Upper lobe of right lung (tissue), 1 donor: Measurements from ENCODE around the gene FTL. TPM values are rescaled to one million over a fixed set of nuclear protein-coding genes. Genes with fewer than 3 reads are reported as not detected.

Experiments used
- ATAC-seq: fragments of 200-7000 bp; cut with Tn5 transposase; one replicate; pipeline ENCODE4 v1.9.1; 2020; ENCODE audit warnings: mild to moderate bottlenecking, moderate library complexity
- DNase-seq: peaks from one replicate; pipeline ENCODE4 v3.0.0-alpha.2; 2020
- H3K27ac ChIP-seq: fragments of 200-600 bp; one replicate; pipeline ENCODE4 v1.8.0; 2022
- H3K27me3 ChIP-seq: fragments of 200-600 bp; one replicate; pipeline ENCODE4 v1.8.0; 2022; ENCODE audit warnings: mild to moderate bottlenecking
- H3K36me3 ChIP-seq: fragments of 200-600 bp; one replicate; pipeline ENCODE4 v1.8.0; 2022
- H3K4me1 ChIP-seq: fragments of 200-600 bp; one replicate; pipeline ENCODE4 v1.8.0; 2022
- H3K4me3 ChIP-seq: fragments of 200-600 bp; one replicate; pipeline ENCODE4 v1.8.0; 2022; ENCODE audit warnings: mild to moderate bottlenecking
- H3K9me3 ChIP-seq: fragments of 200-600 bp; one replicate; pipeline ENCODE4 v1.8.0; 2022
- CTCF ChIP-seq: fragments of 200-600 bp; IDR thresholded peaks from one replicate; pipeline ENCODE4 v1.8.0; 2022; ENCODE audit warnings: antibody characterized with exemption
- intact Hi-C: fragments of 100-400 bp; cut with DNase I; formaldehyde crosslinking; loops from one replicate; pipeline ENCODE4 v1.11.0; 2022
- total RNA-seq: library from RNA; stranded (reverse); fragmentation: NEBNext Ultra II Directional; extraction: Animal tissue kit (Norgen Biotek cat#: 25700); gene quantifications from one replicate; pipeline ENCODE4 v1.2.1, GENCODE V29; 2021
- donor health status: DM: no; HTN: yes; CAD: no; lungs with severe emphysema.

FTL gene
- total RNA-seq, 1 donor from 2014 or later, result 7,346 TPM

GRCh38 chr19:48950159-48950558 is 14.9 kb upstream of the FTL start:
- Histone ChIP-seq H3K4me1 (peaks cover 5% of the 10 kb centered on the region), H3K4me3 (no peak overlapping the region), H3K9me3 (no peaks in the 10 kb centered on the region), H3K27me3 (no peaks in the 10 kb centered on the region), H3K36me3 (no peaks in the 10 kb centered on the region), H3K27ac (no peak overlapping the region)
- ATAC-seq (no peak), DNase-seq (no peak)
- intact Hi-C loops, result no loop called here
- TF ChIP-seq CTCF, result no peak

DNA sequence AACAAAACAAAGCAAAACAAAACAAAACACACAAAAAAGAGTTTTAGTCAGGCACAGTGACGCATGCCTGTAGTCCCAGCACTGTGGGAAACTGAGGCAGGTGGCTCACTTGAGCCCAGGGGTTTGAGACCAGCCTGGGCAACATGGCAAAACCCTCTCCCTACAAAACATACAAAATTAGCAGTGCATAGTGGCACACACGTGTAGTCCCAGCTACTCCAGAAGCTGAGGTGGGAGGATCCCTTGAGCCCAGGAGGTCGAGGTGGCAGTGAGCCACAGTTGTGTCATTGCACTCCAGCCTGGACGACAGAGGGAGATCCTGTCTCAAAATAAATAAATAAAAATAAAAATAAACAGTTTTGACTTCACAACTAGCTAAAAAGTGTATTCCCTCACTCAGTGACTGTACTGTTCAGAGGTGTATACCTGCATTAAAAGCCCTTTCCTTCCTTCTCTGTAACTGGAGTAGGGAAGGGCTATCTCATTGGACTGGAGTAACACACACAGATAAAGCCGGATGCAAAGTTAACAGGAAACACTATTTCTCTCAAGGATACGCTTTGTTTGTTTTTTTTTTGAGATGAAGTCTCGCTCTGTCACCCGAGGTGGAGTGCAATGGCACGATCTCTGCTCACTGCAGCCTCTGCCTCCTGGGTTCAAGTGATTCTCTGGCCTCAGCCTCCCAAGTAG is 14.1 kb upstream of the FTL start:
- no peak for ATAC-seq
- no peaks in the 10 kb centered on the region for H3K36me3 ChIP-seq
- no peak for DNase-seq
- H3K27me3 ChIP-seq, result no peaks in the 10 kb centered on the region
- H3K4me1 ChIP-seq, result peaks cover 10% of the 10 kb centered on the region
- no peak overlapping the region for H3K4me3 ChIP-seq
- intact Hi-C loops, result no loop called here
- no peaks in the 10 kb centered on the region for H3K9me3 ChIP-seq
- no peak overlapping the region for H3K27ac ChIP-seq
- TF ChIP-seq CTCF, result no peak

DNA sequence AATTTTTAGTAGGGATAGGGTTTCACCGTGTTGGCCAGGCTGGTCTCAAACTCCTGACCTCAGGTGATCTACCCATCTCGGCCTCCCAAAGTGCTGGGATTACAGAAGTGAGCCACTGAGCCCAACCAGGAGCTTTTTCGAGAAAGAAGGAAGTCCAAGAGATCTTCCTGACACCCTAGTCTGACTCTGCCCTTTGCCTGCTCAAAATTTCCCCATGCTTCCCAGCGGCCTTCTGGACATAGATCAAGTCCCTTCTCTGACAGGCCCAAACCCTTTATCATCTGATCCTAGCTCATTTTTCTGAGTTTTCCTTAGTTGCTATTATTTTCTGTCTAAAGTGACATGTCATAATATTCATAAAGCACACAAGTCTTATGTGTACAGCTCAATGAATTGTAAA is 12.0 kb upstream of the FTL start:
- Histone ChIP-seq H3K4me1 (peaks cover 13% of the 10 kb centered on the region), H3K36me3 (peaks cover 5% of the 10 kb centered on the region), H3K4me3 (no peak overlapping the region), H3K27me3 (no peaks in the 10 kb centered on the region), H3K27ac (no peak overlapping the region), H3K9me3 (no peaks in the 10 kb centered on the region)
- intact Hi-C loops, result no loop called here
- DNase-seq (no peak), ATAC-seq (no peak)
- no peak for TF ChIP-seq CTCF

GRCh38 chr19:48953990-48954594 is 11.0 kb upstream of the FTL start:
- Histone ChIP-seq H3K36me3 (peaks cover 9% of the 10 kb centered on the region), H3K4me1 (peaks cover 13% of the 10 kb centered on the region), H3K27me3 (no peaks in the 10 kb centered on the region), H3K27ac (peak overlapping the region; percentile 92), H3K4me3 (peak overlapping the region; percentile 97), H3K9me3 (no peaks in the 10 kb centered on the region)
- TF ChIP-seq CTCF, result no peak
- ATAC-seq (no peak), DNase-seq (no peak)
- intact Hi-C loops, result no loop called here

DNA sequence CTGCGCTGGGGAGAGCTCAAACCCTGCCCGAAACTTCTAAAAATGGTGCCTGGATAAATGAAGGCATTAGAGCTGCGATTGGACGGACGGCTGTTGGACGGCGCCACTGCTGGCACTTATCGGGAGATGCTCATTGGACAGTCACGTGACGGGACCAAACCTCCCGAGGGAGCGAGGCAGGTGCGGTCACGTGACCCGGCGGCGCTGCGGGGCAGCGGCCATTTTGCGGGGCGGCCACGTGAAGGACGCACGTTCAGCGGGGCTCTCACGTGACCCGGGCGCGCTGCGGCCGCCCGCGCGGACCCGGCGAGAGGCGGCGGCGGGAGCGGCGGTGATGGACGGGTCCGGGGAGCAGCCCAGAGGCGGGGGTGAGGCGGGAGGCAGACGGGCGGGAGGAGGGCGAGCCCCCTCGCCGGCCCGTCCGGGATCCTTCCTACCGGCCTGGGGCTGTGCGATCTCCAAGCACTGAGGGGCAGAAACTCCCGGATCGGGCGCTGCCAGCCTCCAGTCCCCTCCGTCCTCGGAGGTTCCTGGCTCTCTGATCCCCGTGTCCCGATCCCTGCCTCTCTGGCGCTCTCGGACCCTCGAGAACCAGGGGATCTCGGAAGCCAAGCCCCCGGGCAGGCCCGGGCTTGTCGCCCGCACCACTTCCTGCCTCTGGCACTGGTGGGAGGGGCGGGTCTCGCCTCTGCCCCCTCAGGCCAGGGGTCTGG is 10.4 kb upstream of the FTL start, which contains the start of gene BAX:
BAX (plus strand) TSS at position 281 of the 713 bp plus-strand sequence; CDS start at position 335, 54 bp downstream.
- Histone ChIP-seq H3K4me1 (peaks cover 13% of the 10 kb centered on the region), H3K4me3 (peak within 1 kb of the TSS; percentile 97), H3K27ac (peak within 1 kb of the TSS; percentile 92), H3K27me3 (no peaks in the 10 kb centered on the region), H3K9me3 (no peaks in the 10 kb centered on the region), H3K36me3 (peaks cover 9% of the 10 kb centered on the region)
- peak; percentile 99 for DNase-seq
- ATAC-seq, result peak; percentile 96
- no peak for TF ChIP-seq CTCF
- intact Hi-C loops, result no loop called here
